GM18868 (cell line): Measurements from ENCODE around the gene PBX3.
"Not testable (repeated sequence)": the region's sequence is repeated elsewhere in the genome, so short reads cannot be mapped to it uniquely, and the experiment has no call there.

ENCODE experiments used
- ATAC-seq: cut with Tn5 transposase; IDR thresholded peaks from one replicate; pipeline ENCODE4 v1.9.1; 2021; ENCODE audit warnings: mild to moderate bottlenecking, moderate library complexity; ENCODE audit not compliant: unreplicated experiment

PBX3 gene

GRCh38 chr9:125774106-125774505, 26.9 kb downstream of the PBX3 start:
- no peak for ATAC-seq

DNA sequence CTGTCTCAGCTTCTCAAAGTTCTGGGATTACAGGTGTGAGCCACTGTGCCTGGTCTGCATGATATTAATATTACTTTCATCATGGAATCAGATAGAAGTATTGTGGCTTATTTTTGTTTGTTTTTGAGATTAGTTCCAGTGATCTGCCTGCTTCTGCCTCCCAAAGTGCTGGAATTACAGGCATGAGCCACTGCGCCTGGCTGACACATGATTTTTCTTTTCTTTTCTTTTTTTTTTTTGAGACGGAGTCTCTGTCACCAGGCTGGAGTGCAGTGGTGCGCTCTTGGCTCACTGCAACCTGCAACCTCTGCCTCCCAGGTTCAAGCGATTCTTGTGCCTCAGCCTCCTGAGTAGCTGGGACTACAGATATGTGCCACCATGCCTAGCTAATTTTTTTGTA, 29.6 kb downstream of the PBX3 start:
- ATAC-seq: not testable (repeated sequence)

- ATAC-seq: not testable (repeated sequence)
Observed at GRCh38 chr9:125778538-125779219, 31.5 kb downstream of the PBX3 start.

GRCh38 chr9:125779220-125779565, 32.0 kb downstream of the PBX3 start:
- not testable (repeated sequence) for ATAC-seq

GRCh38 chr9:125782718-125783117, 35.5 kb downstream of the PBX3 start:
- ATAC-seq: no peak

DNA sequence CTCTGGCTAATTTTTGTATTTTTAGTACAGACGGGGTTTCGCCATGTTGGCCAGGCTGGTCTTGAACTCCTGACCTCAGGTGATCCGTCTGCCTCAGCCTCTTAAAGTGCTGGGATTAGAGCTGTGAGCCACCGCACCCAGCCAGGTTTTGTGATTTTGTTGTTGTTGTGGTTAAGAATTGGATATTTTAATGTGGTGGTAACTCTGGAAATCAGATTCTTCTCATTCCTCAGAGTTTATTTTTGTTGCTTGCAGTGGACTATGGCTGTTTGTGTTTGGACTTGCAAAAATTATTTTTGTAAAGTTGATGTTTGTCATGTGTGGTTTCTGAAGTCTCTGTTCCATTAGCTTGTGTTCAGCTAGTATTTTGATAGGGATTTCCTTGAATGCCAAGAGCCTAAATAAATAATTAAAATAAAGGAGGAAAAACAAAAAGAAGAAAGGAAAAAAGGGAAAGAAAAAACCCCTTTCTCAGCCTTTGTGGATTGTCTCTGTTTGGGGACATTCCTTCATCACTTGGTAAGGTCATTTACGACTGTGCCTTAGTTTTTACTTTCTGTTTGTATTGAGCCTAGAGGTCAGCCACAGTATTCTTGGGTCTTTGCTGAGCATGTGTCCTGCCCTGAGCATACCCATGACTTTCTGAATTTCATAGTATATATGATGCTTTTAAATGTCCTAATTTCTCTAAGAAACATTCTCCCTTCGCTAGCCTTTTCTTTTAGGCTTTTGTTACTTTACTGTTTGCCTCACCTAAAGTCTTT, 37.3 kb downstream of the PBX3 start:
- no peak for ATAC-seq

GRCh38 chr9:125785248-125785751, 38.1 kb downstream of the PBX3 start:
- ATAC-seq: no peak

GRCh38 chr9:125787715-125788114, 40.5 kb downstream of the PBX3 start:
- no peak for ATAC-seq

DNA sequence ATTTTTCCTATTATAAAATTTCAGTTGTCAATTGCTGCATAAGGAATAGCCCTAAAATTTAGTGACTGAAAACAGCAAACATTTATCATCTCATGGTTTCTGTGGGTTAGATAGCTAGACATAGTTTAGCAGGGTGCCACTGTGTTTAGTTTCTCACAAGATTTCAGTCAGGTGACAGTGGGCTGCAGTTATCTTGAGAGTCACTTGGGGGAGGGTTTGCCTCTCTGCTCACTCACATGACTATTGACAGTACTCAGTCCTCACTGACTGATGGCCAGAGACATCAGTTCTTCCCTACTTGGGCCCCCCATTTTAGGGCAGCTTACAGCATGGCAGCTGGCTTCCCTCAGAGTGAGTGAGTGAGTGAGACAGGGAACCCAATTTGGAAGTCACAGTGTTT, 42.0 kb downstream of the PBX3 start:
- ATAC-seq: no peak

DNA sequence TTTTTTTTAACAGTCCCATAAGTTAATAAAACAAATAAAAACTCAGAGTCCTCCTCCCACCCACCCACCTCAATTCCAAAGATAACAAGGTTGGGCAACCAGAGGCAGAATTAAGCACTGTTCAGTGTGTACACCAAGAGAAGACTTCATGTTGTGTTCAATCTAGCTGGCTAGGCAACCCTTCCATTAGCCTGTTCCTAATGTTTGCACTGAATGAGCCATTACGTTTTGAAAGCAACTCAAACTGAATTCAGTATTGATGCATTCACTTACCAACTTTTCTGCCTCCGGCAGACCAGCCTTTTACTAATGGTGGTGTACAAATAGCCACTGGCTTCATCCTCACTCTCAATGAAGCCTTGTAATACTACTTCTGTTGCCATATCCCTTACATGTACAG, 47.5 kb downstream of the PBX3 start:
- ATAC-seq: no peak

DNA sequence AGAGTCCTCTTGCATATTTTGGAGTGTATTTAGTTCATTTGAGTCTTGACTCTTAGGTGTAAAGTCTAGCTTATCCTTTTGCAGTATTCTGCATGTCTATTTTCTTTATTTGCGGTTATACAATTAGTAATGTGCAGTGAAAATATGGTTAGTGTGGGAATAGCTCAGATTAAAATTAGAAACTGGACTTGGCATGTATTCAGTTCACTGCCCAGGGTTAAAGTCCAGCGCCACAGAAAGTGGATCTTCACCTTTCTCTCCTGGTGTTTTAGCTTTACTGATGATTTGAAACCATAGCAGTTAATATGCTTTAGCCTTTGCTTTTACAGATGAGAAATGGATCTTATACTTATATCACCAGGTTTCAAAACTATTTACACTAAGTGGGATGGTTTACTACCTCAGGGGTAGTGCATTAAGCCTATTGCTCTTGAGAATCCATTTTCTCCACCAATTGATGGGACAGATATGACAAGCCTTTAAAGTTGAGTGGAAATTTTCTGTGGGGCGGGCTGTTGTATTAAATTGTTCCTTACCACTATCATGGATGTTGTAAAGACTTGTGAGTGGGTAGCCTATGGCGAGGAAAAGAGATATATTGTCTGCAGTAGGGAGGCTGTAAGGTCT, 48.9 kb downstream of the PBX3 start:
- ATAC-seq: no peak

DNA sequence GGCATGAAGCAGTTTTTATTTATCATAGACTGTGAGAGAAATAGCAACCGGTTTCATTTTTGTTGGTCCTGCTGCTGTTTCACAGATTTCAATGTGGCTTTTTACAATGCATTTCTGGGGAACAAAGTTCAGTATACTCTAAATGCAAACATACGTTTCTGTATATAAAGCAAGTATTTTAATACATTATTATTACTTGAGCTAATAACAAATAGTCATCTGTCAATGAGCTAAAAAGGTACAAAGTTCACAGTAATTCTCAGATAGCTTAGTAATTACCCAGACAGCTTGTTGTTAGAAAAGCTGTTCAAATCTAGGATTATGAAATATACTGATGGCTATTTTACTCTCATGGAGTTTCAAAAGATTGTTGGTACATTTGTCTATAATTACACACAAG, 50.8 kb downstream of the PBX3 start:
- no peak for ATAC-seq

DNA sequence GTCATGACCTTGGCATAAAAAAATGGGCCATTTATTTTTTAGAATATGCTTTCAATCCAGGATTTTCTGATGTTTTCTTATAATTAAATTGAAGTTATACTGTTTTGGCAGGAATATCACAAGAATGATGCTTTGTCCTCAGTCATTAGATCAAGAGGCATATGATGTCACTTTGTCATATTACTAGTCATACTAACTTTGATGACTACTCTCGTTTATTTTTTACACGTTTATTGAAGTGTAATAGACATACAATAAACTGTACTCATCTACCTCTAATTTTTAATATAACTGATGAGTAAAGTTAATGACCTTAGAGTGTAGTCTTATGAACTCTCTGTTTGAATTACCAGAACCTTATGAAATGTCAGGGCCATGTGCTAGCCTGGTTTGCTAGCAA, 56.4 kb downstream of the PBX3 start:
- no peak for ATAC-seq

GRCh38 chr9:125805057-125805456, 57.9 kb downstream of the PBX3 start:
- ATAC-seq: no peak

- ATAC-seq: no peak
Observed at GRCh38 chr9:125805586-125805985, 58.4 kb downstream of the PBX3 start.

DNA sequence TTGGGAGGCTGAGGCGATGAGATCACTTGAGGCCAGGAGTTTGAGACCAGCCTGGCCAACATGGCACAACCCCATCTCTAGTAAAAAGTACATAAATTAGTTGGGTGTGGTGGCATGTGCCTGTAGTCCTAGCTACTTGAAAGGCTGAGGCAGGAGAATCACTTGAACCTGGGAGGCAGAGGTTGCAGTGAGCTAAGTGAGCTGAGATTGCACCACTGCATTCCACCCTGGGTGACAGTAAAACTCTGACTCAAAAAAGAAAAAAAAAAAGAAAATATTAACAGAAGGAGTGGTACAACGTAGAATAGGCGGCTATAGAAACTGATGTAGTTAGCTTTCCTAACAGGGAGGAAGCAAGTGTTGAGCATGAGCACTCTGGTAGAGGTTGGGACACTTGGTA, 59.9 kb downstream of the PBX3 start:
- ATAC-seq: no peak

GRCh38 chr9:125810161-125810560, 63.0 kb downstream of the PBX3 start:
- no peak for ATAC-seq

- no peak for ATAC-seq
Observed at GRCh38 chr9:125811002-125811401, 63.8 kb downstream of the PBX3 start.

DNA sequence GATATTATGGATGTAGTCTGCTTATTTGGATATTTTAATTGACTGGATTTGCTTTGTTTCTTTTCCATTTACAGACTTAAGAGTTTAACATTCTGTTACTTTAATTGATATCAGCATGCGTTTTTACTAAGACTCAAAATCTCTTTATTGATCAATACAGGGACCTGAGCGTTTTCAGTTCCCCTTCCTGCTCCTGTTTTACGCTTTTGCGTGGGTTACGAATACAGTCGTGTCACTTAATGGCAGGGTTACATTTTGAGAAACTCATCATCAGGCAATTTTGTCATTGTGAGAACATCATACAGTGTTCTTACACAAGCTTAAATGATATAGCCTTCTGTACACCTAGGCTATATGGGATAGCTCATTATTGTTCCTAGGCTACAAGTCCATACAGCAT, 65.2 kb downstream of the PBX3 start:
- ATAC-seq: peak; percentile 41

GRCh38 chr9:125815568-125815967, 68.4 kb downstream of the PBX3 start:
- no peak for ATAC-seq

- ATAC-seq: no peak
Observed at GRCh38 chr9:125816321-125816720, 69.1 kb downstream of the PBX3 start.
